Measurements from ENCODE around the gene NEU1.

DNA sequence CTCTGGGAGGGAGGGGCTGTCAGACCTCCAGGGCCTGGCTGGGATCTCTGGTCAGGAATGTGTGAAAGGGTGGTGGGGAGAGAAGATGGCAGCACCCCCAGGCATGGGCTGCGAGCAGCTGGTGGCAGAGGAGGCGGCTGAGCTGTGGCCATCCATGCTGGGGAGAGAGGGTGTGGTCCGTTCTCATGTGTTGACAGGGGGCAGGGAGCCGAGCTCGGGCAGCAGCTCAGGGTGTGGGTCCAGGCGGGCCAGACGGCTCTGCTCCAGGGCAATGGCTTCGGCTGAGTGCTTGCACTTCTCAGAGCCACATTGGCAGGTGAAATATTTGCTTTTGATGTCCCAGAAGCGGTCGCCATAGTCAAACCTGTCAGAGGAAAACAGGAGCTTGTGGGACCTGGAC is 17.3 kb upstream of the NEU1 start:
- TF ChIP-seq TAF1 (IDR thresholded peaks at IDR 0.05; ENCODE audit: low read depth) (no peak), TEAD4 (IDR thresholded peaks at IDR 0.05) (no peak), YY1 (IDR thresholded peaks at IDR 0.05; ENCODE audit: low read depth) (no peak), RAD21 (IDR thresholded peaks at IDR 0.05; ENCODE audit: low read depth) (no peak)
- TF ChIP-seq, protein P1, sequence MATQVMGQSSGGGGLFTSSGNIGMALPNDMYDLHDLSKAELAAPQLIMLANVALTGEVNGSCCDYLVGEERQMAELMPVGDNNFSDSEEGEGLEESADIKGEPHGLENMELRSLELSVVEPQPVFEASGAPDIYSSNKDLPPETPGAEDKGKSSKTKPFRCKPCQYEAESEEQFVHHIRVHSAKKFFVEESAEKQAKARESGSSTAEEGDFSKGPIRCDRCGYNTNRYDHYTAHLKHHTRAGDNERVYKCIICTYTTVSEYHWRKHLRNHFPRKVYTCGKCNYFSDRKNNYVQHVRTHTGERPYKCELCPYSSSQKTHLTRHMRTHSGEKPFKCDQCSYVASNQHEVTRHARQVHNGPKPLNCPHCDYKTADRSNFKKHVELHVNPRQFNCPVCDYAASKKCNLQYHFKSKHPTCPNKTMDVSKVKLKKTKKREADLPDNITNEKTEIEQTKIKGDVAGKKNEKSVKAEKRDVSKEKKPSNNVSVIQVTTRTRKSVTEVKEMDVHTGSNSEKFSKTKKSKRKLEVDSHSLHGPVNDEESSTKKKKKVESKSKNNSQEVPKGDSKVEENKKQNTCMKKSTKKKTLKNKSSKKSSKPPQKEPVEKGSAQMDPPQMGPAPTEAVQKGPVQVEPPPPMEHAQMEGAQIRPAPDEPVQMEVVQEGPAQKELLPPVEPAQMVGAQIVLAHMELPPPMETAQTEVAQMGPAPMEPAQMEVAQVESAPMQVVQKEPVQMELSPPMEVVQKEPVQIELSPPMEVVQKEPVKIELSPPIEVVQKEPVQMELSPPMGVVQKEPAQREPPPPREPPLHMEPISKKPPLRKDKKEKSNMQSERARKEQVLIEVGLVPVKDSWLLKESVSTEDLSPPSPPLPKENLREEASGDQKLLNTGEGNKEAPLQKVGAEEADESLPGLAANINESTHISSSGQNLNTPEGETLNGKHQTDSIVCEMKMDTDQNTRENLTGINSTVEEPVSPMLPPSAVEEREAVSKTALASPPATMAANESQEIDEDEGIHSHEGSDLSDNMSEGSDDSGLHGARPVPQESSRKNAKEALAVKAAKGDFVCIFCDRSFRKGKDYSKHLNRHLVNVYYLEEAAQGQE (IDR thresholded peaks at IDR 0.05; ENCODE audit: low read depth), result no peak
- TF ChIP-seq, protein P2, sequence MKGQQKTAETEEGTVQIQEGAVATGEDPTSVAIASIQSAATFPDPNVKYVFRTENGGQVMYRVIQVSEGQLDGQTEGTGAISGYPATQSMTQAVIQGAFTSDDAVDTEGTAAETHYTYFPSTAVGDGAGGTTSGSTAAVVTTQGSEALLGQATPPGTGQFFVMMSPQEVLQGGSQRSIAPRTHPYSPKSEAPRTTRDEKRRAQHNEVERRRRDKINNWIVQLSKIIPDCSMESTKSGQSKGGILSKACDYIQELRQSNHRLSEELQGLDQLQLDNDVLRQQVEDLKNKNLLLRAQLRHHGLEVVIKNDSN (IDR thresholded peaks at IDR 0.05), result no peak

Data from Ishikawa (cell line).